D721Med (cell line): ENCODE results near the gene TSPAN2.

ENCODE experiments used
- DNase-seq: peaks from one replicate; pipeline ENCODE4 v3.0.0; 2011; ENCODE audit warnings: low spot score; ENCODE audit not compliant: insufficient read length
- FAIRE-seq: peaks from 2 replicates; lab custom pipeline; 2011; peaks lifted over from hg19 to GRCh38; lab: Jason Lieb, UNC
- CTCF ChIP-seq: IDR thresholded peaks from 2 replicates; pipeline ENCODE4 v1.5.1; 2012; ENCODE audit warnings: mild to moderate bottlenecking, control low read depth; ENCODE audit not compliant: insufficient read depth; ENCODE audit errors: missing control alignments

TSPAN2 gene

DNA sequence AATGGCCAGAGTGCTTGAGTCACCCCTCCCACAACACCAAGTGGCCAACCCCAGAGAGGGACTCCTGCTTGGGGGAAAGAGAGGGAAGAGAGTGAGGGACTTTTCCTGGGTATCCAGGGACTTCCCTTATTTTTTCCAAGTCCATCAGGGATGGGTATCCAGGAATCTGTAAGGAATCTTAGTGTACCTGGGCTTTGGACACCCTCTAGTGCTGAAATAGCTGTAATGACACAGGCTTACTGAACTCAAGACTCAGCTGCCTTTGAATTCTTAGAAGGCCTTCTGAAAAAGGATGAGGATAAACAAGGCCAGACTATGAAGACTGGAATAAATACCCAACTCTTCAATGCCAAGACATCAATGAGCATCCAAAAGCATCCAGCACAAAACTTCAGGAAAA is 47.6 kb downstream of the TSPAN2 start:
- peak; percentile 38 for TF ChIP-seq CTCF
- no peak for FAIRE-seq
- no peak for DNase-seq

GRCh38 chr1:115040501-115040900 is 48.8 kb downstream of the TSPAN2 start:
- FAIRE-seq (no peak), DNase-seq (no peak)
- TF ChIP-seq CTCF, result no peak

GRCh38 chr1:115036814-115037507 is 52.3 kb downstream of the TSPAN2 start:
- TF ChIP-seq CTCF, result no peak
- FAIRE-seq (no peak), DNase-seq (no peak)

- no peak for DNase-seq
- no peak for TF ChIP-seq CTCF
- no peak for FAIRE-seq
These were observed 53.7 kb downstream of the TSPAN2 start for GRCh38 chr1:115035652-115036051.

DNA sequence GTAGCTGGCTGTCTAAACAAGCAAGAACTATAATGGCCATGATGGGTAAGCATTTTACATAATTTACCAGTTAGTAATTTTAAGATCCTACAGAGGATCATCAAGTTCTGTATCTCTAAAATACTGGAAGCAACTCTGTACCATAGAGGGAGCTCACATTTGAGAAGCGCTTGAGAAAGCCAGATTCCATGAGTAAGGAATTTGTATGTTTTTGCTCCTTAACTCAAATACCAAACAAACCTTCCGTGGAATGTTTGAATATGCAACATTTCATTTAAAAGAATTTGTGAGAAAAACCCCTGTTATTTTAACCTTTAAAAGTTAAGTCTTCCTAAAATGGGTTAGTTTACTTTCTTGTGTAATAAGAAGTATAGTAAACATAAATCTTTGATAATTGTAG is 57.7 kb downstream of the TSPAN2 start:
- no peak for TF ChIP-seq CTCF
- DNase-seq, result no peak
- FAIRE-seq, result no peak

DNA sequence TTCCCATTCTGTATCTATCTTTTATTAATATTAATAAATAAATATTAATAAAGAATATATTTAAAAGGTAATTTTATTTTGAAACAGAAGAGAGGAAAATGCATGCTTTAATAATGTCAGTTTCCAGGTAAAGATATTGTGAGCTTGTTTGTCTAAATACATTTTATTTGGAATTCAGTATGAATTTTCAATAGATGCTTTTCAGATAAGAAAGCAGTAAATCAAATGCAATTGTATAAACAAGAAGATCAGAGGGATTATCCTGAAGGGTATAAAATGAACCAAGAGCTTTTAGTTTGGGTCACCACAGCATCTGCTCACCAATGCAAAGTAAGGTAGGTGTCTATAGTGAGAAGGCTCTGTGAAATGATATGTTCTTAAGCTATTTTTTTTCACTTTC is 59.8 kb downstream of the TSPAN2 start, which contains the start of gene TSHB:
Gene TSHB (plus strand): TSS at position 301 of the 400 bp plus-strand sequence. CDS start 3,537 bp downstream, outside the sequence.
- FAIRE-seq (peak; percentile 29), DNase-seq (no peak)
- TF ChIP-seq CTCF, result no peak

DNA sequence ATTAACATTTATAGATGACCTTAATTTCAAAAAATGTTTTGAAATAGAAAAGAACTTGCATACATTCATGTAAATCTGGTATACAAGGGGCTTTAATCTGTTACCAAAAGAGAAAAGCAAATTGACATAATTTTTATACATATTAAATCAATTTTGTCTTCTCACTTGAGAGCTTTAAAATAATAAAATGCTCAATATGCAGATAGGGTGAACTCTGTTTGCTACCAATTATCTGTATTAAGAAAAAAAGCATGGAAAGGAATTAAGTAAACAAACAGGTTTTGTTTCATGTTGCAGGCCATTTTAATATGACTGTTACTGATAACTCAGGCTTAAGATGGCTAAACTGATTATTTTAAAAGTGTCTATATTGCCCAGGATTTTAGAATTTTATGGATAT is 65.7 kb downstream of the TSPAN2 start:
- DNase-seq (no peak), FAIRE-seq (no peak)
- no peak for TF ChIP-seq CTCF
